Heart right ventricle (tissue), 16 donors: Measurements from ENCODE around the gene SLC2A10. TPM values are rescaled to one million over a fixed set of nuclear protein-coding genes. Genes with fewer than 3 reads are reported as not detected.

Experiments
- ATAC-seq, 8 donors: fragments of 200-7000 bp; cut with Tn5 transposase; one replicate each; pipeline ENCODE4 v1.9.1; 2020; ENCODE audit warnings: mild to moderate bottlenecking in 8 of 8, moderate library complexity in 8 of 8, moderate number of reproducible peaks in 1 of 8
- DNase-seq, 2 donors: peaks; one replicate each; pipeline ENCODE4 v3.0.0-alpha.2; 2020
- H3K27ac ChIP-seq, 10 donors: fragments of 200-600 bp; sonication (generic) in 2 of 10; one replicate each; pipeline versions ENCODE4 v1.5.0 to v1.8.0; 2020 to 2022; ENCODE audit warnings: mild to moderate bottlenecking in 3 of 10
- H3K27me3 ChIP-seq, 7 donors: fragments of 200-600 bp; one replicate each; pipeline ENCODE4 v1.8.0; 2021 to 2022; ENCODE audit warnings: mild to moderate bottlenecking in 2 of 7
- H3K36me3 ChIP-seq, 9 donors: fragments of 200-600 bp; sonication (generic) in 1 of 9; one replicate each; pipeline versions ENCODE4 v1.5.0 to v1.8.0; 2020 to 2022; ENCODE audit warnings: mild to moderate bottlenecking in 2 of 9
- H3K4me1 ChIP-seq, 9 donors: fragments of 200-600 bp; sonication (generic) in 1 of 9; one replicate each; pipeline versions ENCODE4 v1.5.0 to v1.8.0; 2020 to 2022; ENCODE audit warnings: mild to moderate bottlenecking in 4 of 9
- H3K4me3 ChIP-seq, 10 donors: fragments of 200-600 bp; sonication (generic) in 2 of 10; one replicate each; pipeline versions ENCODE4 v1.5.0 to v1.8.0; 2020 to 2022; ENCODE audit warnings: mild to moderate bottlenecking in 7 of 10, moderate library complexity in 2 of 10
- H3K9me3 ChIP-seq, 11 donors: fragments of 200-600 bp in 10 of 11; sonication (generic) in 2 of 11; one replicate each; pipeline versions ENCODE4 v1.5.0 to v1.8.0; 2013 to 2022; ENCODE audit warnings: mild to moderate bottlenecking in 2 of 11, control low read depth in 1 of 11, moderate library complexity in 1 of 11
- WGBS, 2 donors: extraction: QIAGEN DNeasy Blood & Tissue Kit; methylation state at CpG; one replicate each; pipeline ENCODE4 v1.1.7; 2013; ENCODE audit warnings: inconsistent platforms in 1 of 2; 5-methylcytosine and 5-hydroxymethylcytosine counted together
- intact Hi-C, 10 donors: fragments of 100-400 bp; cut with DNase I; formaldehyde crosslinking; loops; one replicate each; pipeline versions ENCODE4 v1.11.1 to v1.14.2; 2022
- polyA plus RNA-seq, 2 donors: library from polyadenylated mRNA; stranded (reverse); fragments of 200-250 nt; gene quantifications; one replicate each; pipeline ENCODE4 v1.2.3, GENCODE V29; 2013
- total RNA-seq, 10 donors: library from RNA; stranded (reverse); fragmentation: NEBNext Ultra II Directional in 3 of 10; extraction: Animal tissue kit (Norgen Biotek cat#: 25700) in 3 of 10; gene quantifications; one replicate each; pipeline versions ENCODE4 v1.2.1 to v1.2.4, GENCODE V29; 2021 to 2023
- TF ChIP-seq, protein P1 (sequence below), 9 donors: fragments of 200-600 bp; sonication (generic) in 2 of 9; IDR thresholded peaks; one replicate each; pipeline versions ENCODE4 v1.5.0 to v1.8.0; 2021 to 2022; ENCODE audit warnings: antibody characterized with exemption in 9 of 9, mild to moderate bottlenecking in 5 of 9, moderate library complexity in 1 of 9
- donor health status: Arrhythmogenic right ventricular cardiomyopathy.
- donor health status: ischemic (EF 13 %, LVEDD 7.1; RV severe dilation, severe dysfunction).
- donor health status: healthy with polysubstance abuse.
- donor health status: DM: no; HTN: yes; CAD: no.
- donor health status: DM: no; HTN: no; CAD: no.
- donor health status: ischemic (EF 25% LVEDD 6.9; RV normal size, moderate dysfunction).
- donor health status: ischemic (EF 25% LVEDD 5.7; RV mildly dilated, moderate dysfunction).
- donor health status: healthy.
- donor health status: DM: yes; HTN: yes; CAD: no.
- donor health status: Ischemic cardiomyopathy.
- donor health status: ischemic (EF 35%, LVEDD 5.7; RV mildly dilated, moderate dysfunction).
- donor health status: nonischemic (EF 11% LVEDD 7.7; RV severe dilation, severe dysfunction).
- donor health status: DM: yes; HTN: yes; CAD: no.
- donor health status: PGD.
- donor health status: ischemic (EF 29% LVEDD 5.4; RV normal size, mild dysfunction).
- donor health status: nonischemic (EF 23%, LVEDD 6.1; RV moderate dilation, normal function).

SLC2A10 gene
- total and polyA plus RNA-seq, 12 donors = 1.1 to 5.2 (median 2.5) TPM

DNA sequence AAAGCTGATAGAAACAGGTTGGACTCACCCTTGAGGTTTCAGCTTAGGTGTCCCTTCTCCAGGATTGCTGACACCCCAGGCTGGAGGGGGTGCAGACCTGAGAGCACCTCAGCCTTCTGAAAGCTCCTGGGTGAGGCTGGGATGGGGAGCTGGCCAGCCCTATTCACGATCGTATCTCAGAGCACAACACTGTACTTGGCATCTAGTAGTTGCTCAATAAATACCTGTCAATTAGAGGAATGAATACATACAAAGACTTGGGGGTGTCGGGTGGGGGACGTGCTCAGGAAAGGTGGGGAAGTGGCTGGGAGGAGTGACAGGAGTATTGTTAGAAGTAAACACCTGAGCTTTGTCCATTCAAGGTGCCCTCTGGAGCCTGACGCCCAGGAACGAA is 61.7 kb downstream of the SLC2A10 start:
- no peak for DNase-seq
- WGBS, 2 donors = 87 to 89% methylated on average over 6 of the region's 6 CpGs
- Histone ChIP-seq H3K4me3 (no peak overlapping the region), H3K4me1 (no peaks in the 10 kb centered on the region), H3K9me3 (no peaks in the 10 kb centered on the region), H3K36me3 (no peaks in the 10 kb centered on the region), H3K27ac (no peak overlapping the region), H3K27me3 (peaks cover 0 to 69% (median 21%) of the 10 kb centered on the region in 7 donors)
- intact Hi-C loops = no loop called here
- ATAC-seq = no peak
- TF ChIP-seq, protein P1, sequence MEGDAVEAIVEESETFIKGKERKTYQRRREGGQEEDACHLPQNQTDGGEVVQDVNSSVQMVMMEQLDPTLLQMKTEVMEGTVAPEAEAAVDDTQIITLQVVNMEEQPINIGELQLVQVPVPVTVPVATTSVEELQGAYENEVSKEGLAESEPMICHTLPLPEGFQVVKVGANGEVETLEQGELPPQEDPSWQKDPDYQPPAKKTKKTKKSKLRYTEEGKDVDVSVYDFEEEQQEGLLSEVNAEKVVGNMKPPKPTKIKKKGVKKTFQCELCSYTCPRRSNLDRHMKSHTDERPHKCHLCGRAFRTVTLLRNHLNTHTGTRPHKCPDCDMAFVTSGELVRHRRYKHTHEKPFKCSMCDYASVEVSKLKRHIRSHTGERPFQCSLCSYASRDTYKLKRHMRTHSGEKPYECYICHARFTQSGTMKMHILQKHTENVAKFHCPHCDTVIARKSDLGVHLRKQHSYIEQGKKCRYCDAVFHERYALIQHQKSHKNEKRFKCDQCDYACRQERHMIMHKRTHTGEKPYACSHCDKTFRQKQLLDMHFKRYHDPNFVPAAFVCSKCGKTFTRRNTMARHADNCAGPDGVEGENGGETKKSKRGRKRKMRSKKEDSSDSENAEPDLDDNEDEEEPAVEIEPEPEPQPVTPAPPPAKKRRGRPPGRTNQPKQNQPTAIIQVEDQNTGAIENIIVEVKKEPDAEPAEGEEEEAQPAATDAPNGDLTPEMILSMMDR (IDR thresholded peaks at IDR 0.05) = no peak

DNA sequence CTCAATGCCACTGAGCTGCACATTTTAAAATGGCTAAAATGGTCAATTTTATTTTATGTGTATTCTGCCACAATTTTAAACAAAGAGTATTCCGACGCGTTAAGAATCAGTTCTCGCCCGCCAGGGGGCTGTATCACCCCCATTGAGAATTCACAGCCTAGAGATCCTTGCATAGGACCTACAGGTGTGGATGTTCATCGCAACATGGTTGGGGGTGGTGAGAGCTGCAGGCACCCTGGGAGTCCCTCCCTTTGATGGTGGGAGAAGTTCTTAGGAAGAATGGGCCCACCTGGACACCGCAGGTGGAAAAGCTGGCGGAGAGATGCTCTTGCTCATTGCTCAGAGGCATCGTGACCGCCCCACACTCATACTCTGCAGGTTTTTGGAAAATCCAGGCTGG is 63.5 kb downstream of the SLC2A10 start:
- no peak for ATAC-seq
- DNase-seq = no peak
- TF ChIP-seq, protein P1 (IDR thresholded peaks at IDR 0.05) = no peak
- peaks cover 0 to 78% (median 29%) of the 10 kb centered on the region in 7 donors for H3K27me3 ChIP-seq
- WGBS, 2 donors = 65 to 70% methylated on average over 10 of the region's 10 CpGs
- no peak overlapping the region for H3K27ac ChIP-seq
- no peaks in the 10 kb centered on the region for H3K36me3 ChIP-seq
- no peaks in the 10 kb centered on the region for H3K4me1 ChIP-seq
- H3K4me3 ChIP-seq = no peak overlapping the region
- intact Hi-C loops = no loop called here
- H3K9me3 ChIP-seq = no peaks in the 10 kb centered on the region

DNA sequence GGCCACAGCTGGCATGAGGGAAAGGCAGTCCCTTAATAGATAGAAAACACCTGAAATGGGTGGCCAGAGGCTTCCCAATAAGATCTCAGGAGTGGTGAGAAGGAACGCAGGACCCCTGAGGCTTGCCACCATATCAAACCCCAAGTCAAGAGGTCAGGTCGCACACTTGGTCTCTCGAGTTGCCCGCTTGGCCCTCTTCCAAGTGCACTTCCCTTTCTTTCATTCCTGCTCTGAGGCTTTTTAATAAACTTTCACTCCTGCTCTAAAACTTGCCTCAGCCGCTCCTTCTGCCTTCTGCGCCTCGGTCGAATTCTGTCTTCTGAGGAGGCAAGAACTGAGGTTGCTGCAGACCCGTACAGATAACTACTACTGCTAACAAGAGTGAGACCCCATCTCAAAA is 64.2 kb downstream of the SLC2A10 start:
- H3K27me3 ChIP-seq = peaks cover 0 to 83% (median 36%) of the 10 kb centered on the region in 7 donors
- intact Hi-C loops = no loop called here
- ATAC-seq = no peak

DNA sequence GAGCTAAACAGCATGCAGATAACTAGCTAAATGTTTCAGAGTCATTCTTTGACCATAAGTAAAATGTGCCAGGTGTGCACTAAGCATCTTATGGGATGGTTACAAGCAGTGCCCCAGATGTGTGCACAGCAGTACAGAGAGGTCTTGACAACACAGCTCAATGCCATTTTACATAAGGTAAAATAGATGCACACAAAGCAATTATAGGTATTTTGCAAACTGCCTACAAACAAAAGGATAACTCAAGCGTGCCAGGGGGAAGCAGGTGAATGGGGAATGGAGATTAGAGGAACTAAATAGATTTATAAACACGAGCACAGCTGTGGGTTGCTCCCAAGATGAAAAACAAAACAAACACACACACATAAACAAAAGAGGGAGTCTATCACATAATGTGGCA is 64.8 kb downstream of the SLC2A10 start:
- Histone ChIP-seq H3K4me1 (no peaks in the 10 kb centered on the region), H3K27me3 (peaks cover 0 to 83% (median 36%) of the 10 kb centered on the region in 7 donors), H3K9me3 (no peaks in the 10 kb centered on the region), H3K4me3 (no peak overlapping the region), H3K36me3 (no peaks in the 10 kb centered on the region), H3K27ac (no peak overlapping the region)
- 58 to 64% methylated on average over 2 of the region's 2 CpGs for WGBS, 2 donors
- no peak for DNase-seq
- intact Hi-C loops = no loop called here
- no peak for ATAC-seq
- TF ChIP-seq, protein P1 (IDR thresholded peaks at IDR 0.05) = no peak

More for the DNA sequence above, 64.2 kb downstream of the SLC2A10 start:
- TF ChIP-seq, protein P1 (IDR thresholded peaks at IDR 0.05) = no peak
- H3K4me3 ChIP-seq = no peak overlapping the region
- no peaks in the 10 kb centered on the region for H3K36me3 ChIP-seq
- no peak for DNase-seq
- no peaks in the 10 kb centered on the region for H3K9me3 ChIP-seq
- H3K27ac ChIP-seq = no peak overlapping the region
- H3K4me1 ChIP-seq = no peaks in the 10 kb centered on the region
- 54 to 66% methylated on average over 9 of the region's 9 CpGs for WGBS, 2 donors
